Gastroesophageal sphincter (tissue), 4 donors: Measurements from ENCODE around the gene GAPVD1. TPM values are rescaled to one million over a fixed set of nuclear protein-coding genes. Genes with fewer than 3 reads are reported as not detected.

Experiments
- ATAC-seq: fragments of 150-250 bp; one replicate; pipeline ENCODE4 v1.9.1; 2016; ENCODE audit warnings: mild to moderate bottlenecking, moderate library complexity
- H3K27ac ChIP-seq, 4 donors: fragments of 200-600 bp; sonication (generic) in 3 of 4; 1 replicate in 3 of 4; 2 replicates in 1 of 4; pipeline ENCODE4 v1.5.1; 2016 to 2019
- H3K27me3 ChIP-seq: fragments of 200-600 bp; sonication (generic); one replicate; pipeline ENCODE4 v1.5.1; 2019
- H3K36me3 ChIP-seq, 2 donors: fragments of 200-600 bp; sonication (generic); one replicate each; pipeline ENCODE4 v1.5.1; 2019; ENCODE audit warnings: control low read depth in 1 of 2
- H3K4me1 ChIP-seq, 3 donors: fragments of 200-600 bp; sonication (generic); 1 replicate in 2 of 3; 2 replicates in 1 of 3; pipeline ENCODE4 v1.5.1; 2016 to 2019; ENCODE audit warnings: control low read depth in 2 of 3
- H3K4me3 ChIP-seq, 2 donors: fragments of 200-600 bp; sonication (generic); one replicate each; pipeline ENCODE4 v1.5.1; 2019; ENCODE audit warnings: mild to moderate bottlenecking in 1 of 2, moderate library complexity in 1 of 2
- H3K9me3 ChIP-seq, 3 donors: fragments of 200-600 bp; sonication (generic); one replicate each; pipeline ENCODE4 v1.5.1; 2017 to 2019; ENCODE audit warnings: control low read depth in 2 of 3
- EP300 ChIP-seq: sonication (generic); formaldehyde crosslinking; IDR thresholded peaks from one replicate; pipeline ENCODE4 v1.6.1; 2017; ENCODE audit warnings: antibody characterized with exemption, mild to moderate bottlenecking
- POLR2A ChIP-seq, 2 donors: fragments of 450-650 bp; IDR thresholded peaks; one replicate each; pipeline ENCODE4 v1.6.1; 2017; ENCODE audit warnings: antibody characterized with exemption in 2 of 2, mild to moderate bottlenecking in 2 of 2, moderate library complexity in 1 of 2
- POLR2AphosphoS5 ChIP-seq: sonication (generic); formaldehyde crosslinking; IDR thresholded peaks from one replicate; pipeline ENCODE4 v1.6.1; 2017; ENCODE audit warnings: antibody characterized with exemption
- WGBS, 2 donors: methylation state at CpG; one replicate each; pipeline ENCODE4 v1.1.5; 2018; ENCODE audit warnings: low coverage in 1 of 2; 5-methylcytosine and 5-hydroxymethylcytosine counted together
- total RNA-seq, 4 donors: library from RNA; depleted of rRNA; stranded (reverse); fragments of >200 nt; gene quantifications; one replicate each; pipeline ENCODE4 v1.1.0, GENCODE V29; 2016
- TF ChIP-seq, protein P1 (sequence below), 4 experiments: fragments of 200-600 bp in 2 of 4; fragments of 450-650 bp in 2 of 4; sonication (generic) in 1 of 4; IDR thresholded peaks; one replicate each; pipeline ENCODE4 v1.5.1; 2017 to 2019; ENCODE audit warnings: antibody characterized with exemption in 4 of 4, mild to moderate bottlenecking in 2 of 4, moderate library complexity in 2 of 4

The GAPVD1 gene
- total RNA-seq, 4 donors from 2014 or later = 41.2 to 61.4 (median 48.6) TPM

GRCh38 chr9:125407432-125407973 is 145.9 kb downstream of the GAPVD1 start:
- Histone ChIP-seq H3K9me3 (no peaks in the 10 kb centered on the region), H3K27ac (peak overlapping the region in 1 of 4 donors; percentile 65), H3K27me3 (no peaks in the 10 kb centered on the region), H3K36me3 (no peaks in the 10 kb centered on the region), H3K4me3 (peak overlapping the region in 1 of 2 donors; percentile 76), H3K4me1 (peaks cover 0 to 16% (median 0%) of the 10 kb centered on the region in 3 donors)
- ATAC-seq = peak; percentile 2
- TF ChIP-seq, protein P1, sequence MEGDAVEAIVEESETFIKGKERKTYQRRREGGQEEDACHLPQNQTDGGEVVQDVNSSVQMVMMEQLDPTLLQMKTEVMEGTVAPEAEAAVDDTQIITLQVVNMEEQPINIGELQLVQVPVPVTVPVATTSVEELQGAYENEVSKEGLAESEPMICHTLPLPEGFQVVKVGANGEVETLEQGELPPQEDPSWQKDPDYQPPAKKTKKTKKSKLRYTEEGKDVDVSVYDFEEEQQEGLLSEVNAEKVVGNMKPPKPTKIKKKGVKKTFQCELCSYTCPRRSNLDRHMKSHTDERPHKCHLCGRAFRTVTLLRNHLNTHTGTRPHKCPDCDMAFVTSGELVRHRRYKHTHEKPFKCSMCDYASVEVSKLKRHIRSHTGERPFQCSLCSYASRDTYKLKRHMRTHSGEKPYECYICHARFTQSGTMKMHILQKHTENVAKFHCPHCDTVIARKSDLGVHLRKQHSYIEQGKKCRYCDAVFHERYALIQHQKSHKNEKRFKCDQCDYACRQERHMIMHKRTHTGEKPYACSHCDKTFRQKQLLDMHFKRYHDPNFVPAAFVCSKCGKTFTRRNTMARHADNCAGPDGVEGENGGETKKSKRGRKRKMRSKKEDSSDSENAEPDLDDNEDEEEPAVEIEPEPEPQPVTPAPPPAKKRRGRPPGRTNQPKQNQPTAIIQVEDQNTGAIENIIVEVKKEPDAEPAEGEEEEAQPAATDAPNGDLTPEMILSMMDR (IDR thresholded peaks at IDR 0.05) = no peak
- TF ChIP-seq POLR2A (IDR thresholded peaks at IDR 0.05) (no peak), POLR2AphosphoS5 (no peak), EP300 (no peak)
- 22 to 31% methylated on average over 4 to 7 of the region's 17 CpGs for WGBS, 2 donors

DNA sequence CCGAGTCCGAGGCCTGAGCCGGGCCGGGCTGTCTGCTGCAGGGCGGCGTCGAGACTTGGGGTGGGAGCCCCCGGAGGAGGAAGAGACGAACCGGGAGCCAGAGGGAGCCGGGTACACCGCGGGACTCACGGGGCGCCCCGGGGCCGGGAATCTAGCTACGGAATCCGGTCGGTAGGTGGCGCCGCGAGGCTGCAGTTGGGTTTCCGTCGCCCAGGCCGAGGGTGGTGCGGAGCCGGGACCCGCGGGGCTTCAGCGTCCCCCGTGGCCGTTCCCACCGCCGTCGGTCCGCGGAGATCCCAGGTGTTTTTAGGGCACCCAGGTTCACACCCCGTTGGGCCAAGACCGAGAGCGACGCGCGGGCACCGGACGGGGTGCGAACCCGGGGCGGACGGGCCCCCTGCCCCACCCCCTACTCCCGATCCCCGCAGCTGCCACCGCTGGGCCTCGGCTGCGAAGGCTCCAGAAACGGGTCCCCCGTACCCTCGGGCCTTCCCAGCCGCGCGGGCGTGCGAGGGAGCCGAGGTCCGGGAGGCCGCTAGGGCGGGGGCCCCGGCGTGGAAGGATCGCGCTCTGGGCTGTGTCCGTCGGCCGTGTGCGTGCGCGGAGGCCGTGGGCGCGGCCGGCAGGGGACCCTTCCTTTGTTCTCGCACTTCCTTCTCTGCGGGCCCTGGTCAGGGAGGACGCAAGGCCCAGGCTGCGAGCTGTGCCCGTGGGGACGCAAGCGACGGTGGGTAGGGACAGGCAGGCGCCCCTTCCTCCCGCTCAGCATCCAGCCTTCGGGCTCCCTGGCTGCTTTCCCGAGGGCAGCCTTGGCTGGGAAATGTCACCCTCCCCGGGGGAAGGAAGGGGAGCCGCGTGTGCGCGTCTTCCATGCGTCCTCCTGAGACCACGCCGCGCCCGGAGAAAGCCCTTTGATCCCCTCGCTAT is 146.6 kb downstream of the GAPVD1 start:
- Histone ChIP-seq H3K36me3 (no peaks in the 10 kb centered on the region), H3K27me3 (no peaks in the 10 kb centered on the region), H3K4me1 (peaks cover 0 to 16% (median 0%) of the 10 kb centered on the region in 3 donors), H3K27ac (peak overlapping the region in 2 of 4 donors; percentile 52 to 65), H3K4me3 (peak overlapping the region; percentile 40 to 76), H3K9me3 (no peaks in the 10 kb centered on the region)
- TF ChIP-seq, protein P1 (IDR thresholded peaks at IDR 0.05) = peak in 3 of 4 experiments; percentile 88 to 91 (median 91)
- no peak for TF ChIP-seq EP300
- peak; percentile 87 for ATAC-seq
- WGBS, 2 donors = 11 to 60% methylated on average over 1 to 7 of the region's 104 CpGs

DNA sequence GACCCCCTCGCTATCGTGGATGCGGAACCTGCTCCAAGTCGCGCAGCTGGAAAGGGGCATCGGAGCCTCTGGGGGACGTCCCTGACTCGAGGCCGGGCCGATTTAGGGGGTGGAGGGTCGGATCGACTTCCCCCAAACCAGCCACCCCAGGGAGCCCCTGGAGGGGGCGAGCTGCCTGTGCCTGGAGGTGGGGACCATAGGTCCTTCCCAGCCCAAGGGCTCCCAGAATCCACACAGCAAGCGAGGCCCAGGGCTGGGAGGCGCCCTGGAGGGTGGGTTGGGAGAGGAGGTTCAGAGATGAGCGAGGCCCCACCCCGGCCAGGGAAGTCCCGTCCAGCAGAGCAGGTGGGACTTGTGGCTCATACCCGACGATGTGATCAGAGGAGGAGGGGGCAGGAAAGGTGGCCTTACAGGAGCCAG is 147.6 kb downstream of the GAPVD1 start:
- no peaks in the 10 kb centered on the region for H3K27me3 ChIP-seq
- TF ChIP-seq POLR2AphosphoS5 = no peak
- TF ChIP-seq, protein P1 (IDR thresholded peaks at IDR 0.05) = no peak
- TF ChIP-seq EP300 = no peak
- TF ChIP-seq POLR2A (IDR thresholded peaks at IDR 0.05) = no peak
- no peaks in the 10 kb centered on the region for H3K36me3 ChIP-seq
- no CpG with 5 or more reads among the region's 20 CpGs for WGBS, 2 donors
- H3K4me1 ChIP-seq = peaks cover 0 to 16% (median 0%) of the 10 kb centered on the region in 3 donors
- no peaks in the 10 kb centered on the region for H3K9me3 ChIP-seq
- no peak overlapping the region for H3K4me3 ChIP-seq
- ATAC-seq = no peak
- H3K27ac ChIP-seq = no peak overlapping the region

DNA sequence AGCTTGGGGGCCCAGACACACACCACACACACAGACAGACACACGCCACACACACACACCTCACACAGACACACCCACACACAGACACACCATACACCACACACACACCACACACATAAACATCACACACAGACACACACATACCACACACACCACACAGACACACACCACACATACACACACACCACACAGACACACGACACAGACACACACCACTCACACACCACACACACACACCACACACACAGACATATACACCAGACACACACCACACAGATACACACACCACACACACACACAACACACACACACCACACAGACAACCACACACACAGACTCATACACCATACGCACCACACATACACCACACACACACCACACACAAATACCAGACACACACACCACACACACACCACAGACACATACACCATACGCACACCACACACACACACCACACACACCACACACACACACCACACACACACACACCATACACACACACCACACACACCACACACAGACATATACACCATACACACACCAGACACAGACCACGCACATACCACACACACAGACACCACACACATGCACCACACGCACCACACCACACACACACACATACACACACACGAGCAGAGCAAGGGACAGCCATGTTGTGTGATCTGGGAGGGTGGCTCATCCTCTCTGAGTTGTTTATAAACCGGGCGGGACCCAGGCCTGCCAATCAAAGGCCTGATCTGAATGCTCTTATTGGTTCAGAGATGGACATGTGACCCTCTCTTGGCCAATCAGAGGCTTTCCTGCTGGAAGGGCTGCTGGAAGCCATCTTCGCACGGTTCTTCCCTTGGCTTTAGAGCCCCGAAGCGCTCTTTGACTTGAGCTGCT is 148.3 kb downstream of the GAPVD1 start:
- H3K9me3 ChIP-seq = no peaks in the 10 kb centered on the region
- no peaks in the 10 kb centered on the region for H3K27me3 ChIP-seq
- H3K27ac ChIP-seq = no peak overlapping the region
- peak overlapping the region in 1 of 2 donors; percentile 34 for H3K4me3 ChIP-seq
- no peak for ATAC-seq
- WGBS, 2 donors = 84 to 94% methylated on average over 2 to 7 of the region's 13 CpGs
- H3K4me1 ChIP-seq = peaks cover 0 to 16% (median 0%) of the 10 kb centered on the region in 3 donors
- no peak for TF ChIP-seq POLR2AphosphoS5
- TF ChIP-seq EP300 = no peak
- TF ChIP-seq, protein P1 (IDR thresholded peaks at IDR 0.05) = no peak
- no peak for TF ChIP-seq POLR2A (IDR thresholded peaks at IDR 0.05)
- H3K36me3 ChIP-seq = no peaks in the 10 kb centered on the region
